Measurements from ENCODE around the gene PERCC1. TPM values are rescaled to one million over a fixed set of nuclear protein-coding genes. Genes with fewer than 3 reads are reported as not detected.

PERCC1 gene
- total RNA-seq, 1 donor = not detected

DNA sequence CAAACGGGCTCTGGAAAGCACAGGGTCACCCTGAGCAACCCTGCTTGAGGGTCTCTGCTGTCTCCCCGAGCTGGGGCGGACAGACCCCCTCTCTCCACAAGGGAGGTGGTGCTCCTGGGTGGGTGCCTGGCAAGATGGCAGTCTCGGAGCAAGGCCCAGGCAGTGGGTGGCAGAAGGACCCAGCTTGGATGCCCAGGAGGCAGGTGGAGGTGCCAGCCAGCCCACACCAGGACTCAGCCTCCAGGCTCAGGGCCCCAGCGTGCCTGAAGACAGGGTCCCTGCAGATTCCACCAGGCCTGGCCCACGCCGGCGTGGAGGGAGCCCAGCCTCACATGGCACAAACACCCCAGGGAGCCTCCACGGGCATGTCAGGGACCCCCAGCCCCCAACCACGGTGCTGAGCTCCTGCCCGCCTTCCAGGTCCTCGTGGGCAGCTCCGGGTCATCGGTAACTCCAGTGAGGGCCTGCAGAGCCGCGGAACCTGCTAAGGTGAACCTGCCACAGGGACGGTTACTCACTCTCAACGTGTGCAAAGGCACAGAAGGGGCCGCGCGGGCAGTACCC lies 37.2 kb upstream of the PERCC1 start:
- Histone ChIP-seq H3K4me2 (ENCODE audit: insufficient read depth, low read length) (no peak overlapping the region), H3K79me2 (ENCODE audit: insufficient read depth, low read length) (no peaks in the 10 kb centered on the region), H3K27me3 (ENCODE audit: insufficient read depth, low read length) (no peaks in the 10 kb centered on the region), H3K4me3 (ENCODE audit: insufficient read depth, low read length) (no peak overlapping the region), H3K36me3 (ENCODE audit: insufficient read depth, low read length) (peaks cover 7% of the 10 kb centered on the region), H3K4me1 (ENCODE audit: insufficient read depth, low read length) (no peaks in the 10 kb centered on the region), H4K20me1 (ENCODE audit: insufficient read depth, low read length) (no peaks in the 10 kb centered on the region), H2AFZ (ENCODE audit: low read length) (no peak overlapping the region), H3K27ac (ENCODE audit: low read depth, low read length) (no peak overlapping the region), H3K9me3 (ENCODE audit: low read depth, low read length) (no peaks in the 10 kb centered on the region)
- DNase-seq (ENCODE audit: insufficient read length, low spot score, missing footprints) = no peak
- TF ChIP-seq, protein P1, sequence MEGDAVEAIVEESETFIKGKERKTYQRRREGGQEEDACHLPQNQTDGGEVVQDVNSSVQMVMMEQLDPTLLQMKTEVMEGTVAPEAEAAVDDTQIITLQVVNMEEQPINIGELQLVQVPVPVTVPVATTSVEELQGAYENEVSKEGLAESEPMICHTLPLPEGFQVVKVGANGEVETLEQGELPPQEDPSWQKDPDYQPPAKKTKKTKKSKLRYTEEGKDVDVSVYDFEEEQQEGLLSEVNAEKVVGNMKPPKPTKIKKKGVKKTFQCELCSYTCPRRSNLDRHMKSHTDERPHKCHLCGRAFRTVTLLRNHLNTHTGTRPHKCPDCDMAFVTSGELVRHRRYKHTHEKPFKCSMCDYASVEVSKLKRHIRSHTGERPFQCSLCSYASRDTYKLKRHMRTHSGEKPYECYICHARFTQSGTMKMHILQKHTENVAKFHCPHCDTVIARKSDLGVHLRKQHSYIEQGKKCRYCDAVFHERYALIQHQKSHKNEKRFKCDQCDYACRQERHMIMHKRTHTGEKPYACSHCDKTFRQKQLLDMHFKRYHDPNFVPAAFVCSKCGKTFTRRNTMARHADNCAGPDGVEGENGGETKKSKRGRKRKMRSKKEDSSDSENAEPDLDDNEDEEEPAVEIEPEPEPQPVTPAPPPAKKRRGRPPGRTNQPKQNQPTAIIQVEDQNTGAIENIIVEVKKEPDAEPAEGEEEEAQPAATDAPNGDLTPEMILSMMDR (IDR thresholded peaks at IDR 0.05; ENCODE audit: extremely low read depth, low read depth, low read length) = no peak

GRCh38 chr16:1394367-1394951 lies 36.4 kb upstream of the PERCC1 start:
- Histone ChIP-seq H3K4me3 (ENCODE audit: insufficient read depth, low read length) (no peak overlapping the region), H3K4me1 (ENCODE audit: insufficient read depth, low read length) (no peaks in the 10 kb centered on the region), H4K20me1 (ENCODE audit: insufficient read depth, low read length) (no peaks in the 10 kb centered on the region), H3K36me3 (ENCODE audit: insufficient read depth, low read length) (peaks cover 7% of the 10 kb centered on the region), H3K27me3 (ENCODE audit: insufficient read depth, low read length) (no peaks in the 10 kb centered on the region), H3K9me3 (ENCODE audit: low read depth, low read length) (no peaks in the 10 kb centered on the region), H3K4me2 (ENCODE audit: insufficient read depth, low read length) (no peak overlapping the region), H2AFZ (ENCODE audit: low read length) (no peak overlapping the region), H3K27ac (ENCODE audit: low read depth, low read length) (no peak overlapping the region), H3K79me2 (ENCODE audit: insufficient read depth, low read length) (no peaks in the 10 kb centered on the region)
- TF ChIP-seq, protein P1 (IDR thresholded peaks at IDR 0.05; ENCODE audit: extremely low read depth, low read depth, low read length) = no peak
- no peak for DNase-seq (ENCODE audit: insufficient read length, low spot score, missing footprints)

GRCh38 chr16:1395444-1396031 lies 35.3 kb upstream of the PERCC1 start:
- TF ChIP-seq, protein P1 (IDR thresholded peaks at IDR 0.05; ENCODE audit: extremely low read depth, low read depth, low read length) = no peak
- Histone ChIP-seq H3K4me2 (ENCODE audit: insufficient read depth, low read length) (no peak overlapping the region), H2AFZ (ENCODE audit: low read length) (no peak overlapping the region), H3K27me3 (ENCODE audit: insufficient read depth, low read length) (no peaks in the 10 kb centered on the region), H3K4me1 (ENCODE audit: insufficient read depth, low read length) (no peaks in the 10 kb centered on the region), H3K4me3 (ENCODE audit: insufficient read depth, low read length) (no peak overlapping the region), H3K36me3 (ENCODE audit: insufficient read depth, low read length) (peaks cover 4% of the 10 kb centered on the region), H3K27ac (ENCODE audit: low read depth, low read length) (no peak overlapping the region), H4K20me1 (ENCODE audit: insufficient read depth, low read length) (no peaks in the 10 kb centered on the region), H3K79me2 (ENCODE audit: insufficient read depth, low read length) (no peaks in the 10 kb centered on the region), H3K9me3 (ENCODE audit: low read depth, low read length) (no peaks in the 10 kb centered on the region)
- DNase-seq (ENCODE audit: insufficient read length, low spot score, missing footprints) = no peak

DNA sequence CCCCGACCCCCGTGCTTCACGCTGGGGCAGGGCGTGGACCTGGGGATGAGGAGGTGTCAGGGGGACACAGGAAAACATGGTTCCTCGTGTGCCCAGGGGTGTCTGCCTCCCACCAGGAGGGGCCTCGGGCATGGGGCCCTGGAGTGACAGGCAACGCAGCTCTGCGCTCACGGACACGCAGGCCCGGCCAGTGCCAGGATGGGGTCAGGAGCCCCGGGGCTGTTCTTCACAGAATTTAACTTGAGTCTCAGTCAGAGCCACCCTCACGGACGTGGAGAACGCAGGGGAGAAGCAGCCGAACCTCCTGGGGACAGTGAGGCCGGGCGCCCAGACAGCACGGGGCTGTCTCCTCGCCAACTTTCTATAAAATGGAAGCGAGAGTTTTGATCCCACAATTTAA lies 33.1 kb upstream of the PERCC1 start:
- Histone ChIP-seq H3K4me2 (ENCODE audit: insufficient read depth, low read length) (no peak overlapping the region), H3K4me3 (ENCODE audit: insufficient read depth, low read length) (no peak overlapping the region), H3K4me1 (ENCODE audit: insufficient read depth, low read length) (no peaks in the 10 kb centered on the region), H2AFZ (ENCODE audit: low read length) (no peak overlapping the region), H3K79me2 (ENCODE audit: insufficient read depth, low read length) (no peaks in the 10 kb centered on the region), H3K9me3 (ENCODE audit: low read depth, low read length) (no peaks in the 10 kb centered on the region), H4K20me1 (ENCODE audit: insufficient read depth, low read length) (no peaks in the 10 kb centered on the region), H3K36me3 (ENCODE audit: insufficient read depth, low read length) (no peaks in the 10 kb centered on the region), H3K27me3 (ENCODE audit: insufficient read depth, low read length) (no peaks in the 10 kb centered on the region), H3K27ac (ENCODE audit: low read depth, low read length) (no peak overlapping the region)
- TF ChIP-seq, protein P1 (IDR thresholded peaks at IDR 0.05; ENCODE audit: extremely low read depth, low read depth, low read length) = no peak
- DNase-seq (ENCODE audit: insufficient read length, low spot score, missing footprints) = no peak

Data from osteoblast (primary cell).